Sigmoid colon (tissue), 7 donors: ENCODE measurements around the gene COLEC12. TPM values are rescaled to one million over a fixed set of nuclear protein-coding genes. Genes with fewer than 3 reads are reported as not detected.

Source experiments
- DNase-seq: peaks from one replicate; pipeline ENCODE4 v3.0.0-alpha.2; 2019
- H3K27ac ChIP-seq, 4 donors: fragments of 200-600 bp; sonication (generic); one replicate each; pipeline ENCODE4 v1.5.1; 2016 to 2019; ENCODE audit warnings: mild to moderate bottlenecking in 1 of 4
- H3K27me3 ChIP-seq, 3 donors: fragments of 200-600 bp; sonication (generic); one replicate each; pipeline ENCODE4 v1.5.1; 2019; ENCODE audit warnings: mild to moderate bottlenecking in 1 of 3
- H3K36me3 ChIP-seq, 4 donors: fragments of 200-600 bp; sonication (generic); one replicate each; pipeline ENCODE4 v1.5.1; 2016 to 2019
- H3K4me1 ChIP-seq, 4 donors: fragments of 200-600 bp; sonication (generic); one replicate each; pipeline ENCODE4 v1.5.1; 2017 to 2019
- H3K4me3 ChIP-seq, 4 donors: fragments of 200-600 bp; sonication (generic); one replicate each; pipeline ENCODE4 v1.5.1; 2017 to 2019; ENCODE audit warnings: mild to moderate bottlenecking in 2 of 4, moderate library complexity in 1 of 4
- H3K9me3 ChIP-seq, 4 donors: fragments of 200-600 bp in 3 of 4; sonication (generic) in 3 of 4; one replicate each; pipeline versions ENCODE4 v1.5.1 to v1.6.1; 2013 to 2019
- EP300 ChIP-seq, 4 donors: sonication (generic); formaldehyde crosslinking; IDR thresholded peaks; one replicate each; pipeline ENCODE4 v1.6.1; 2017; ENCODE audit warnings: antibody characterized with exemption in 4 of 4
- POLR2A ChIP-seq, 2 donors: fragments of 450-650 bp; IDR thresholded peaks; one replicate each; pipeline ENCODE4 v1.6.1; 2016; ENCODE audit warnings: antibody characterized with exemption in 2 of 2, mild to moderate bottlenecking in 2 of 2, moderate library complexity in 2 of 2
- POLR2AphosphoS5 ChIP-seq, 4 donors: sonication (generic); formaldehyde crosslinking; IDR thresholded peaks; one replicate each; pipeline ENCODE4 v1.6.1; 2017; ENCODE audit warnings: antibody characterized with exemption in 4 of 4
- WGBS, 2 donors: extraction: QIAGEN DNeasy Blood & Tissue Kit; methylation state at CpG; one replicate each; pipeline ENCODE4 v1.1.7; 2013; 5-methylcytosine and 5-hydroxymethylcytosine counted together
- intact Hi-C: fragments of 100-400 bp; cut with DNase I; formaldehyde crosslinking; loops from one replicate; pipeline ENCODE4 v1.15.1; 2023
- polyA plus RNA-seq, 3 donors: library from polyadenylated mRNA; stranded (reverse); fragments of 200-250 nt; gene quantifications; one replicate each; pipeline ENCODE4 v1.2.3, GENCODE V29; 2013
- total RNA-seq, 4 donors: library from RNA; depleted of rRNA; stranded (reverse); fragments of >200 nt; gene quantifications; one replicate each; pipeline ENCODE4 v1.1.0, GENCODE V29; 2016
- TF ChIP-seq, protein P1 (sequence below), 4 experiments: fragments of 450-650 bp in 3 of 4; fragments of 200-600 bp in 1 of 4; IDR thresholded peaks; one replicate each; pipeline ENCODE4 v1.5.1; 2016 to 2019; ENCODE audit warnings: antibody characterized with exemption in 4 of 4, mild to moderate bottlenecking in 3 of 4, moderate library complexity in 2 of 4
- donor health status: healthy with polysubstance abuse.
- donor health status: Bipolar disorder and iron deficiency.
- donor health status: healthy.

COLEC12 gene
- total and polyA plus RNA-seq, 7 donors, result 0.69 to 24.7 (median 15.9) TPM

DNA sequence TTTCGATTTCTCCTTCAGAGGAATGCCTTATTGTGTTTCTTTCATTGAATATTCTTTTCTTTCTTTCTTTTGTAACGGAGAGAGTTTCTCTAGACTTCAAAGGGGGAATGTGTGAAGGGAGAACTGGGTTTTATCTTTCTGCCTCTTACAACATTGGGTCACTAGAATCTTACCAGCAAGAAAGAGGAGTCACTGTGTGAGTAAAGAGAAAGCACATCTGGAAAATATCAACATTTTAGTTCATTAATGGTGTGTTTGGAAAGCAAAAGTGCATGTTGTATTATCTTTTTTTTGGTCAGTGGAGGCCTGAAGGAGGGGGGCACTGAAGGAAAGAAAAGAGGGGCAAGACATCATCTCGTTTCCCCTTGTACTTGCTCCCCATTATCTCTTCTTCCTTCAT lies 146.0 kb downstream of the COLEC12 start:
- no peaks in the 10 kb centered on the region for H3K36me3 ChIP-seq
- no peaks in the 10 kb centered on the region for H3K9me3 ChIP-seq
- DNase-seq, result no peak
- no peaks in the 10 kb centered on the region for H3K27me3 ChIP-seq
- TF ChIP-seq POLR2A (IDR thresholded peaks at IDR 0.05) (no peak), EP300 (IDR thresholded peaks at IDR 0.05) (no peak), POLR2AphosphoS5 (IDR thresholded peaks at IDR 0.05) (peak; percentile 23 to 73 (median 50))
- TF ChIP-seq, protein P1, sequence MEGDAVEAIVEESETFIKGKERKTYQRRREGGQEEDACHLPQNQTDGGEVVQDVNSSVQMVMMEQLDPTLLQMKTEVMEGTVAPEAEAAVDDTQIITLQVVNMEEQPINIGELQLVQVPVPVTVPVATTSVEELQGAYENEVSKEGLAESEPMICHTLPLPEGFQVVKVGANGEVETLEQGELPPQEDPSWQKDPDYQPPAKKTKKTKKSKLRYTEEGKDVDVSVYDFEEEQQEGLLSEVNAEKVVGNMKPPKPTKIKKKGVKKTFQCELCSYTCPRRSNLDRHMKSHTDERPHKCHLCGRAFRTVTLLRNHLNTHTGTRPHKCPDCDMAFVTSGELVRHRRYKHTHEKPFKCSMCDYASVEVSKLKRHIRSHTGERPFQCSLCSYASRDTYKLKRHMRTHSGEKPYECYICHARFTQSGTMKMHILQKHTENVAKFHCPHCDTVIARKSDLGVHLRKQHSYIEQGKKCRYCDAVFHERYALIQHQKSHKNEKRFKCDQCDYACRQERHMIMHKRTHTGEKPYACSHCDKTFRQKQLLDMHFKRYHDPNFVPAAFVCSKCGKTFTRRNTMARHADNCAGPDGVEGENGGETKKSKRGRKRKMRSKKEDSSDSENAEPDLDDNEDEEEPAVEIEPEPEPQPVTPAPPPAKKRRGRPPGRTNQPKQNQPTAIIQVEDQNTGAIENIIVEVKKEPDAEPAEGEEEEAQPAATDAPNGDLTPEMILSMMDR (IDR thresholded peaks at IDR 0.05), result no peak
- peak overlapping the region in 3 of 4 donors; percentile 40 to 75 (median 69) for H3K27ac ChIP-seq
- intact Hi-C loops, result no loop called here
- H3K4me1 ChIP-seq, result peaks cover 0 to 67% (median 57%) of the 10 kb centered on the region in 4 donors
- no peak overlapping the region for H3K4me3 ChIP-seq
- 69 to 70% methylated on average over 3 of the region's 3 CpGs for WGBS, 2 donors

DNA sequence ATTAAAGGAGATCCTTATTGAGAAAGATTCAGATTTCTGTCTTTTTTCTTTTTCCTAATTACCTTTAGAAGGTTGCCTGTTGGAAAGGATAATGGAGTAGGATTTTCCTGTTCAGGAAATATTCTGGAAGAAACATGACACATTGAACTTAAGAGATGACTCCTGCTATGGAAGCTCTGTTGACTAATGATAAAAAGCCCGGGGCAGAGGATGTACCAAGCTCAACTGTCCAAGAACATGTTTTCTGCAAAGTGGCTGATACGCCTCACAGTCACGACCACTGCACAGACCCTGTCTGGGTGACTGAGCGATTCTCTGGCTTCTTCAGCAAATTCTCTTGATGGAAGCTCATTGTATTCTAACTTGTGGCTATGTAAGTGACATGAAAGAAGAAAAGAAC lies 146.5 kb downstream of the COLEC12 start:
- no peaks in the 10 kb centered on the region for H3K27me3 ChIP-seq
- DNase-seq, result no peak
- H3K9me3 ChIP-seq, result no peaks in the 10 kb centered on the region
- H3K4me1 ChIP-seq, result peaks cover 0 to 67% (median 57%) of the 10 kb centered on the region in 4 donors
- H3K4me3 ChIP-seq, result no peak overlapping the region
- peak overlapping the region in 3 of 4 donors; percentile 40 to 75 (median 69) for H3K27ac ChIP-seq
- intact Hi-C loops, result no loop called here
- WGBS, 2 donors, result 69 to 72% methylated on average over 4 of the region's 4 CpGs
- TF ChIP-seq EP300 (IDR thresholded peaks at IDR 0.05), result no peak
- TF ChIP-seq, protein P1 (IDR thresholded peaks at IDR 0.05), result no peak
- TF ChIP-seq POLR2AphosphoS5 (IDR thresholded peaks at IDR 0.05), result no peak
- no peak for TF ChIP-seq POLR2A (IDR thresholded peaks at IDR 0.05)
- H3K36me3 ChIP-seq, result no peaks in the 10 kb centered on the region

DNA sequence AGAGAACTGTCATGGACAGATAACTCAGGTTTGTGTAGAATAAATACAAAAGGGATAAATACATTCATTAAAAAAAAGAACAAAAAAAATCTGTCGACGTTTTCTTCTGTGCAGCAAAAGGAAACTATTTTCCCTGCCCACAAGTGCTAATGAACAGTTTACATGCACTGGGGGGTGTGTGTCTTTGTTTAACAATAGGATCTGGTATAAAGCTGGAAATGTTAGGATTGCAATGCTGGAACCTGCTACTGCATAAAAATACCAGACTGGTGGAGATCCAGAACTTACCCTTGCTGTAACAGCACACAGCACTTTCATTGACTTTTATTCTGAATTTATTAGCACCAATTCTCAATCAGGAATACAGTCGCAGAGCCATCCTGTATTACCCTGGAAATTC lies 148.1 kb downstream of the COLEC12 start:
- Histone ChIP-seq H3K9me3 (no peaks in the 10 kb centered on the region), H3K27me3 (no peaks in the 10 kb centered on the region), H3K4me1 (peaks cover 0 to 64% (median 54%) of the 10 kb centered on the region in 4 donors), H3K27ac (no peak overlapping the region), H3K4me3 (no peak overlapping the region), H3K36me3 (no peaks in the 10 kb centered on the region)
- intact Hi-C loops, result no loop called here
- no peak for DNase-seq
- whole genome bisulfite sequencing, 2 donors, result 67 to 76% methylated on average over 3 of the region's 3 CpGs
- TF ChIP-seq POLR2A (IDR thresholded peaks at IDR 0.05) (no peak), EP300 (IDR thresholded peaks at IDR 0.05) (no peak), POLR2AphosphoS5 (IDR thresholded peaks at IDR 0.05) (no peak)
- TF ChIP-seq, protein P1 (IDR thresholded peaks at IDR 0.05), result no peak

DNA sequence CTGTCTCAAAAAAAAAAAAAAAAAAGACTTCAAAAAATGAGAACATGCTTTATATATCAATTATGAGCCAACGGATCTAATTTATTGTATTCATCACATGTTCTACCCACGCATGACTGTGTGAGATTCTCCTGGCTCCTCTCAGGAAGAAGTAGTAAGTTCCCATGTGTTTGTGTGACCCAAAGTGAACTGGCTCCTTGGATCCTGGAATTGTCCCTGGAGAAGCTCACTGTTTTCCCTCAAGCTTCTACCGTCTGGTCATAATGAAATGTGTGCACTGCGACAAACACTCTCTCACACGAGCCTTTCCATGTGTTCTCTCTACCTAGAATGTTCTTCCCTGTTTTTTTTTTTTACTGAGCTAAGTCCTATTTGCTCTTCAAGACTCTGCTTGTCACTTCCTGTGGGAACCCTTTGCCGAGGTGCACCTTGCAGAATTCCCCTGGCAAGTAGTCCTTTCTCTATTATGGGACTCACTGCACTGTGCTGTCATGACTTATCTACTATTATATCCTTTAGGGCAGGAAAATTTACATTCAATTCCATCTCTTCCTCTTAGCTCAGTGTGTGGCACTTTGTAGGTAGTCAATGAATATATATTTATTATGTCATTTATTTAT lies 149.4 kb downstream of the COLEC12 start:
- Histone ChIP-seq H3K27ac (no peak overlapping the region), H3K36me3 (no peaks in the 10 kb centered on the region), H3K9me3 (no peaks in the 10 kb centered on the region), H3K4me3 (no peak overlapping the region), H3K4me1 (peaks cover 0 to 50% (median 41%) of the 10 kb centered on the region in 4 donors), H3K27me3 (no peaks in the 10 kb centered on the region)
- peak in 3 of 4 donors; percentile 50 to 61 (median 54) for TF ChIP-seq POLR2AphosphoS5 (IDR thresholded peaks at IDR 0.05)
- TF ChIP-seq, protein P1 (IDR thresholded peaks at IDR 0.05), result no peak
- no peak for DNase-seq
- 83 to 84% methylated on average over 6 of the region's 6 CpGs for WGBS, 2 donors
- intact Hi-C loops, result no loop called here

DNA sequence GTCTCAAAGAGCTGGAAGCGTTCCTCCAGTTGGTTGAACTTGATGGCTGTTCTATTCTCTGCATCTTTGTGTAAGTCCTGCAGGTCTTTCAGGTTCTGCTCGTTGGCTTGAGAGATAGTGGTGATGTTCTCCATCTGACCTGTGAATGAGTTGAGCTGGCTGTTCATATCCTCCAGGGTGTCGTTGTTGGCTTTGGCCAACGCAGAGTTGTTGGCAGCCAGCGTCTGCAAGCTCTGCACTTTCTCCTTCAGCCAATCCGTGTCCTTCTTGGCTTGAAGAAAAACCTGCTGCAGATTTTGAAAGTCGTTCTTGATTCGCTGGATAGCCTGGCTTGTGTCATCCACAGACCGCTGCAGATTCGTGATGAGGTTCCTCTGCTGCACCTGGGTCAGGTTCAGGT lies 153.9 kb downstream of the COLEC12 start:
- intact Hi-C loops, result no loop called here
- TF ChIP-seq POLR2AphosphoS5 (IDR thresholded peaks at IDR 0.05), result no peak
- TF ChIP-seq, protein P1 (IDR thresholded peaks at IDR 0.05), result no peak
- no peak for TF ChIP-seq EP300 (IDR thresholded peaks at IDR 0.05)
- no peak for TF ChIP-seq POLR2A (IDR thresholded peaks at IDR 0.05)
- 83 to 92% methylated on average over 10 of the region's 10 CpGs for WGBS, 2 donors
- H3K4me3 ChIP-seq, result no peak overlapping the region
- no peaks in the 10 kb centered on the region for H3K27me3 ChIP-seq
- no peak overlapping the region for H3K27ac ChIP-seq
- H3K9me3 ChIP-seq, result no peaks in the 10 kb centered on the region
- no peaks in the 10 kb centered on the region for H3K36me3 ChIP-seq
- DNase-seq, result no peak
- peaks cover 0 to 9% (median 4%) of the 10 kb centered on the region in 4 donors for H3K4me1 ChIP-seq
